ENCODE data around the gene DGKD.

GRCh38 chr2:233371641-233372040 is 17.3 kb downstream of the DGKD start:
- TF ChIP-seq ZNF423 (CRISPR knock-in tag; IDR thresholded peaks at IDR 0.05) (no peak), GTF2I (CRISPR knock-in tag; conservative IDR thresholded peaks at IDR 0.05) (no peak)
- TF ChIP-seq, protein P1, sequence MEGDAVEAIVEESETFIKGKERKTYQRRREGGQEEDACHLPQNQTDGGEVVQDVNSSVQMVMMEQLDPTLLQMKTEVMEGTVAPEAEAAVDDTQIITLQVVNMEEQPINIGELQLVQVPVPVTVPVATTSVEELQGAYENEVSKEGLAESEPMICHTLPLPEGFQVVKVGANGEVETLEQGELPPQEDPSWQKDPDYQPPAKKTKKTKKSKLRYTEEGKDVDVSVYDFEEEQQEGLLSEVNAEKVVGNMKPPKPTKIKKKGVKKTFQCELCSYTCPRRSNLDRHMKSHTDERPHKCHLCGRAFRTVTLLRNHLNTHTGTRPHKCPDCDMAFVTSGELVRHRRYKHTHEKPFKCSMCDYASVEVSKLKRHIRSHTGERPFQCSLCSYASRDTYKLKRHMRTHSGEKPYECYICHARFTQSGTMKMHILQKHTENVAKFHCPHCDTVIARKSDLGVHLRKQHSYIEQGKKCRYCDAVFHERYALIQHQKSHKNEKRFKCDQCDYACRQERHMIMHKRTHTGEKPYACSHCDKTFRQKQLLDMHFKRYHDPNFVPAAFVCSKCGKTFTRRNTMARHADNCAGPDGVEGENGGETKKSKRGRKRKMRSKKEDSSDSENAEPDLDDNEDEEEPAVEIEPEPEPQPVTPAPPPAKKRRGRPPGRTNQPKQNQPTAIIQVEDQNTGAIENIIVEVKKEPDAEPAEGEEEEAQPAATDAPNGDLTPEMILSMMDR (IDR thresholded peaks at IDR 0.05), result no peak
